Fibroblast of skin of right biceps (primary cell): Measurements from ENCODE around the gene RPUSD3.
"Not testable (repeated sequence)": the region's sequence is repeated elsewhere in the genome, so short reads cannot be mapped to it uniquely, and the experiment has no call there.

ENCODE experiments used
- DNase-seq: peaks from one replicate; pipeline ENCODE4 v3.0.0-alpha.2; 2013

The RPUSD3 gene

DNA sequence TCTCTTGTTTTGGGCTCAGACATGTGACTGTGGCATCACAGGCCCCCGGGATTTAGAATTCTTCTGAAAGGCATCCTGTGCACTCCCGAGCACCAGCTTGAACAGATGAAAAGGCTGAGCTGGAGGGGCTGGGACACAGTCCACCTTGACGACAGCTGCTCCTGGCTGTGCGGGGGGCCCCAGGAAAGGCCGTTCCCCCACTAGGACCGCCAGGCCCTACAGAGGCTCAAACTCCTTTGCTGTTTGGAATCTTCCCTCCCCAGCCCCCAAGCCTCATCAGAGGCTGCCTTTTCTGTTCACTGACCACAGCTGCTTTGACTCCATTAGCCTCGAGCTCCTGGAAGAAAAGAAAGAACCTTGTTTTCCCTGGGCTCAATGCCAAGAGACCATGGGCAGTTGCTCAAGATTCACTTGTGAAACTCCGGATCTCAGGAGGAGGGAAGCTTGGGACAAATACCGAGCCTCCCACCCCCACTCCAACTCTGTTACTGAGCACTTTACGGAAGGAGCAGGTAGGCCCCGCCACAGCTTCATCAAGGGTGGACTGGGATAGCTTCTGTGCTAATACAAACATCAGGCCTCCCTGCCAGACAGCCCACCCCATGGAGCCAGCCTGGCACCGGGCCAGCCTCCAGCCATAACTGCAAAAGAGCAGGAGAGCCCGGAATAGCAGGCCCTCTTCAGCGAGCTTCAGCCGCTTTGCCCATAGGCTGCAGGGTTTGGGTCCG, 20.6 kb upstream of the RPUSD3 start:
- DNase-seq = peak; percentile 86

DNA sequence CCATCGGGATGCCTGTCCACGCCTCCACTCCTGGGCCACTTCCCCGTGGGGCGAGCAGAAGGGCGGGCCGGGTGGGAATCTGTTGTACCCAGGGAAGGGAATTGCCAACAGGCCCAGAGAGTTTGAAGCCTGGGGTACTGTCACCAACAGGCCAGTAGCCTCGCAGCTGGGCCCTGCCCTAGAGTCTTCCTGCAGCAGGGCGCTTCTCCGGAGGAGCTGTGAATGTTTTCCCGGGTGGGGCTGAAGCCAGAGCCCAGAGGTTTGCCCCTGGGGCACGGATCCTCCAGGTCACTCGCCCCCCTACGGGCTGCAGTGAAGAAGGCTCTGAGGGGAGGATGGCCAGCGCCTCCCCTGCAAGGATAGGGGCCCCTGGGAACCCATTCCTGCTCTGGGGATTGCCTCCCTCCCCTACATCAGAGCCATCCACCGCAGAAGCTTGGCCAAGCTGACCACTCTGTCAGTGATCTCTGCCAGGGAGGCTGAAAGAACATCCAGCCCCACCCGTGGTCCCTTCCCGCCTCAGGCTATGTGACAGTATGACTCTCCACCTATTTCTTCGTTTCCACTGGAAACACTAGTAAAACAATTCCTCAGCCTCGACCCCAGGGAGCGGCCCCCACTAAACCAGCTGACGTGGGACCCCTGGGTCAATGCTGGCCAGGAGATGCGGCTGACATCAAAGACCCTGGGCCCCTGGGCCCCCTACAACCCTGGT, 19.4 kb upstream of the RPUSD3 start:
- DNase-seq = no peak

DNA sequence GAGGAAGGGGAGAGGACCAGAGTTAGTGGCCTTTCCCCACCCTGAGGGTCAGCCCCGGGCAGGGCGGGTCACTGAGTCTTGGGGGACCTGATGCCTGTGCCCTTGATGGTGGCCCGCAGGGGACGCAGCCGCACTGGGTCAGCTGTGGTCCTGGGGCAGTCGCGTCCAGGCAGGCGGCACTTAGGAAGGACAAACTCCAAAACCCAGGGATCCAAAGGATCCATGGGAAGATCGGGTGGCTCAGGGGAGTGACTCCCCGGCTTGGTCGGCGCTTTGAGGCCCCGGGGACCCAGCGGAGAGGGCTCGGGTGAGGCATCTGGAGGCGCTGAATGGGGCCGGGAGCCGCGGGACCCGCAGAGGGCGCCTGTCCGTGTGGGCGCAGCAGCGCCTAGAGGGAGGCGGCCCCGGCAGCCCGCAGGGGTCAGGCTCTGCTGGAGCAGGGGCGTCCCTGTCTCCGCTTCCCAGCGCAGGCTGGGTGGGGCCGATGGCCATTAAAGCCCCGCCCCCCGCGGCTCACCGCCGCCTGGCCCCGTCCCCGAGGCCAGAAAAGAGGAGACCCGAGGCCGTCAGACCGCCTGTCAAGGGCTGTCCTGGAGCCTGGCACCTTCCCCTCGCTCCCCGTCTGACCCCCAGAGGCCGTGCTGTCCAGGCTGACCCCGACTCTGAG, 18.7 kb upstream of the RPUSD3 start:
- peak; percentile 55 for DNase-seq

DNA sequence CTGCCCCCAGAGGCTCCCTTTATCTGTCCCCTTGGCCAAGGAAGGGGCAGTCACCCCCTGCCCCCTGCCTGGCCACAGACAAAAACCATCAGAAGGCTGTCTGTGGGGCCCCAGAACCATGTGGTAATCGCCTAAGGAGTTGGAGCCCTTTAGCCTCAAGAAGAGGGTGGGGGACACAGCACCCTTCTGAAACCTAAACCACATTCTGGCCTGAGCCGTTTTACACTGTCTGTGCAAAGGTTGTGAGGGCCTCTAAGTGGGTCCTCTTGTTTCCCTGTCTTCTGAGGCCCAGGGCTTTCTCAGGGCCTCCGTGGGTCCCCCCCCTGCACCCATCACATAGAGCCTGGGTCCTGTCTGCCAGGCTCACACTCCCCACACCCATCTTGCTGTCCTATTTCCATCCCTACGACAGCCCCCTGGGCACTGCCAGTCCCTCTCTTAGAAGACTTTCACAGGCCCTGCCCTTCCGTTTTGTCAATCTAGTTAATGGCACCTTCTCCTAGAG, 17.9 kb upstream of the RPUSD3 start:
- no peak for DNase-seq

DNA sequence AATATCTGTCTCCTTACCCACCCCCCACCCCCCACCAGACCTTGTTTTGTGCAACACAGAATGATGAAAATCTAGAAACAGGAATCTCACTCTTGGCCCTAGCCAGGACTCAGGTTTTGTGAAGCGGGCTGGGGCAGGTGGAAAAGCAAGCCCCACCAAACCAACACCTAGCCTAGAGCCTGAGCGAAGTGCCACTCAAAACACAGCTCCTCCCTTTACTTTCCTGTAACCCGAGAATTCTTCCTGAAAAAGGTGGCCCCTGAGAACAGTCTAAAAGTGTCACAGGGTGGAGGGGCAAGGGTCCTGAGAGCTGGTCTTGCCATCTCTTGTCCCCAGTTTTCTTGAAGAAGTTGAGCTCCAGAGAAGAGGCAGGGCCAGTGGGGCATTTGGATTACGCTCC, 17.4 kb upstream of the RPUSD3 start:
- DNase-seq = no peak

DNA sequence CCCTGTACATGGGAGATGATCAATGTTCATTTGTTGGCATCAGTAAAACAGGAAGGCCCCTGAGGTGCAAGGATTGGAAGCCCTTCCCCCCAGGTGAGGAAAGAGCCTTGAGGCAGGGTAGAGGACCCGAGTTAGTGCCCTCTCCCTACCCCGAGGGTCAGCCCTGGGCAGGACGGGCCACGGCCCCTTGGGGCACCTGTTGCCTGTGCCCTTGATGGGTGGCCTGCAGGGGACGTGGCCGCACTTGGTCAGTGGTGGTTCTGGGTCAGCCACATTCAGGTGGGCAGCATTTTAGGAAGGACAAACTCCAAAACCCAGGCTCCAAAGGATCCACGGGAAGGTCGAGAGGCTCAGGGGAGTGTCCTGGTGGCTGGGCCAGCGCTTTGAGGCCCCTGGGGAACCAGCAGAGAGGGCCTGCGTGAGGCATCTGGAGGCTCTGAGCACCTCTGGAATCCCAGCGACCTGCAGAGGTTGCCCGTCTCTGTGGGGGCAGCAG, 15.8 kb upstream of the RPUSD3 start:
- DNase-seq = no peak

DNA sequence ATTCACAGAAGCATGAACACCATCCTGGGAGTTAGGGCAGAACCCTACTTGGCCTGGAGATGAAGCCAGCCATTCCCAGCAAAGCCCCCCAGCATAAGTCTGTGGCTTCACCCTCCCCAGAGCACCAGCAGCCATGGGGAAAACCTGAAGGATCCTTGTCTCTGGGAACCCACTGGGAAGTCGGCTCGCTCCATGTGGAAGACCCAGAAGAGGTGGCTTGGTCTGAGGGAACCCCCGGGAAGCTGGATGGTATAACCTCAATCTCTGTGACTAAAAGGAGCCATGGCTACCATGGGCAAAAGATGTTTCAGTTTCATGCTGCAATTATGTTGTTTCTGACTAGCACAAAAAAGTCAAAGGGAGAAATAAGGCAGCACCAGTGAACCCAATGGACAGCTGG, 11.8 kb upstream of the RPUSD3 start:
- DNase-seq = no peak

GRCh38 chr3:9854291-9854940, 10.6 kb upstream of the RPUSD3 start:
- DNase-seq = not testable (repeated sequence)

DNA sequence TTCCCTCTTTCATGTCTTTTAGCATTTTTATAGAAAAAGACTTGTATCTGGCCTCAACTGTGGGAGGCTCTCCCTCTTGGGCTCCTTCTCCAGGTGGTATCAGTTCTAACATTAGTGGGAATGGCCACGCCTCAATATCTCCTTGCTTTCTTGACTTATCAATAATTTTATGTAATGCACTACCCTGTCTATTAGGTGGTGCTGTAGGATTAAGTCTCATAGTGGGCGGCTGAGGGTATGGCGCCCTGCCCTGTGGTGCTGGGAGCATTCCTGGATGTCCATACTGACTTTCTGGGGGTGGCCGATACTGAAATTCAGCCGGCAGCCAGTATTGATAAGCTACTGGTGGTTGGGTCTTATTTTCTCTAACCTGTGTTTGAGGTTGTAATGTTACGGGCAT, 8.7 kb upstream of the RPUSD3 start:
- no peak for DNase-seq

GRCh38 chr3:9851926-9852325, 8.1 kb upstream of the RPUSD3 start:
- not testable (repeated sequence) for DNase-seq

- DNase-seq = not testable (repeated sequence)
These were observed 7.6 kb upstream of the RPUSD3 start for GRCh38 chr3:9851383-9851782.

- peak; percentile 29 for DNase-seq
These were observed 5.1 kb upstream of the RPUSD3 start for GRCh38 chr3:9848860-9849259.

DNA sequence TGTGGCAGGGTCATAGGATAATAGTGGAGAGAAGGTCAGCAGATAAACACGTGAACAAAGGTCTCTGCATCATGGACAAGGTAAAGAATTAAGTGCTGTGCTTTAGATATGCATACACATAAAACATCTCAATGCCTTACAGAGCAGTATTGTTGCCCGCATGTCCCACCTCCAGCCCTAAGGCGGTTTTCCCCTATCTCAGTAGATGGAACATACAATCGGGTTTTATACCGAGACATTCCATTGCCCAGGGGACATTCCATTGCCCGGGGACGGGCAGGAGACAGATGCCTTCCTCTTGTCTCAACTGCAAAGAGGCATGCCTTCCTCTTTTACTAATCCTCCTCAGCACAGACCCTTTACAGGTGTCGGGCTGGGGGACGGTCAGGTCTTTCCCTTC, 4.1 kb upstream of the RPUSD3 start:
- DNase-seq = not testable (repeated sequence)

DNA sequence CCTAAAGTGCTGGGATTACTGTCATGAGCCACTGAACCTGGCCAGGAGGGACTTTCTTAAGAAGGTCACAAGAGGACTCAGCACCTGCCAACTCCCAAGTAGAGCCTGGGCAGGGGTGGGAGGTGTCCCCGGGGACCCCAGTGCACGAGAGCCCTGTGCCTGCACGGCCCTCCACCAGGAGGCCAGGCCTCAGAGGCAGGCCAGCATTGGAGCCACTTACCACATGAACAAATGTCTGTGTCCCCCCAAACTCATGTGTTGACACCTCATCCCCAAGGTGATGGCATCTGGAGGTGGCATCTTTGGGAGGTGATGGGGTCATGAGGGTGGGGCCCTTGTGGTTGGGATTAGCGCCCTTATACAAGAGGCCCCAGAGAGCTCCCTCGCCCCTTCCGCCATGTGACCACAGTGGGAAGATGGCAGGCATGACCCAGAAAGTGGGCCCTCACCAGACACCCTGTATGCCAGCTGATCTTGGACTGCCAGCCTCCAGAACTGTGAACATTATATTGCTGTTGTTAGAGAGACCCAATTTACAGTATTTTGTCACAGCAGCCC, 3.2 kb upstream of the RPUSD3 start:
- DNase-seq = no peak

DNA sequence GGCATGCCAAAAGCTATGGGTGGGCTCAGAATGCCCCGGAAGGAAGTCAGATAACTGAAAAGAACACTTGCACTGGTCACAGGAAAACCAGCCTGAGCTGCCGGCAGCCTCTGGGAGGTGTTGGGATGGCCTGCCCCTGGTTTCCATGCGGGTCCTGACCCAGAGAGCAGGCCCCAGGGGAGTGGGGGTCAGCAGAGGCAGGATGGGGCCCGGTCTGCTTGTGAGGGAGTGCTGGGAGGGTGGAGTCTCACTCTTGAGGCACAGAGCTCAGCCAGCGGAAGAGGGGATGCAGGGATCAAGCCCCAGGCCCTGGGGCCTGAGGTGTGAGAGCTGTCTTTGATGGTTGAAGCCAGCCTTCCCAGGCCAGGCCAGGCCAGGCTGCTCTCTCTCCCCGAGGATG, 2.4 kb upstream of the RPUSD3 start:
- no peak for DNase-seq

DNA sequence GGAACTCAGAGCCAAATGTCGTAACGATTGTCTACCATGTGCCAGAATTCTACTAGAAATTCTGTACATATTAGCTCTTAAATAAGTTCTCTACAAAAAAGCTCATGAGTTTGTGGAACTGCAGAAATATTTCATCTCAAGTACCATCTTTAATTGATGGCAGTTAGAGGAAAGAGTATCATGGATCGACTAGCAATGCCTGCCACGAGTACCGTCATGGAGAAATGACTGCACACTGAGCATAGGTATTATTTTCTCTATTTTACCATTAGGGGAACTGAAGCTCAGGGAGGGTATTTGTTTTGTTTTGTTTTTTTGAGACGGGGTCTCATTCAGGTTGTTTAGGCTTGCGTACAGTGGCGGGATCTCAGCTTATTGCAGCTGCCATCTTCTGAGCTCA, 2.8 kb downstream of the RPUSD3 start:
- DNase-seq = no peak

GRCh38 chr3:9838856-9839255, 5.0 kb downstream of the RPUSD3 start:
- no peak for DNase-seq

GRCh38 chr3:9837701-9838582, 5.9 kb downstream of the RPUSD3 start:
- no peak for DNase-seq

GRCh38 chr3:9834520-9835380, 9.1 kb downstream of the RPUSD3 start:
- no peak for DNase-seq

DNA sequence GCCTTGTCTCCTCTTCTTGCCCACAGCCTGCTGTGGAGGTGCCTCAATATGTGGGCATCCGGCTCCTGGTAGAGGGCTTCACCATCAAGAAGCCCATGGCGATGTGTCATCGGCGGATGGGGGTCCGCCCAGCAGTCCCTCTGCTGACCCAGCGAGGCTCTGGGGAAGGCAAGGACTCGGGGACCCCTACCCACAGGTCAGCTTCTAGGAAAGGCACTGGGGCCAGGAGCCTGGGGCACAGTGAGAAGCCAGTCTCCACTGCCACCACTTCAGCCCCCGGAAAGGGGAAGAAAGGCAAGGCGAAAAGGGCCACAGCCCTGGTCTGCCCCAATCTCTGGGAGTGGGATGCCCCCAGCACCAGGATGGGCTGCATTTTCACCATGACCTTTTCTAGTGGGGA, 10.7 kb downstream of the RPUSD3 start:
- no peak for DNase-seq

DNA sequence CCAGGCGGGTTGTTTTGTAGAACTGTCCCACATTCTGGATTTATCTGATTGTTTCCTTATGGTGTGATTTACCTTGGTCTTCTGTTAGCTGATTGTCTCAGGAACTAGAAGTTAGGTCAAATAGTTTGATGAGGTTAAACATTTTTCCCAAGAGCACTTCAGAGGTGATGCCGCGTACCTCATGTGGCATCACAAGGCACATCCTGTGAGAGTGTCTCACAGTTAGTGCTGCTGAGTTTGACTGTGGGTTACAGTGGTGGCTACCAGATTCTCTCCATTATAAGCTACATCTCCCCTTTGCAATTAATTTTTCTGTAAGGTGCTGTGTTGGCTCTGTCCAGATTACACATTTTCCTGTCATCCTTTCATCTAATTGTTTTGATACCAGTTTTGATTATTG, 12.6 kb downstream of the RPUSD3 start:
- no peak for DNase-seq
